Measurements from ENCODE around the gene CFAP20DC.
"Not testable (repeated sequence)": the region's sequence is repeated elsewhere in the genome, so short reads cannot be mapped to it uniquely, and the experiment has no call there.

CFAP20DC gene

GRCh38 chr3:58868097-58868779 is 181.6 kb downstream of the CFAP20DC start:
- DNase-seq (ENCODE audit: low read depth in 2 of 2), result no peak

- DNase-seq (ENCODE audit: low read depth in 2 of 2), result no peak
Measured at GRCh38 chr3:58867621-58868020, 182.2 kb downstream of the CFAP20DC start.

DNA sequence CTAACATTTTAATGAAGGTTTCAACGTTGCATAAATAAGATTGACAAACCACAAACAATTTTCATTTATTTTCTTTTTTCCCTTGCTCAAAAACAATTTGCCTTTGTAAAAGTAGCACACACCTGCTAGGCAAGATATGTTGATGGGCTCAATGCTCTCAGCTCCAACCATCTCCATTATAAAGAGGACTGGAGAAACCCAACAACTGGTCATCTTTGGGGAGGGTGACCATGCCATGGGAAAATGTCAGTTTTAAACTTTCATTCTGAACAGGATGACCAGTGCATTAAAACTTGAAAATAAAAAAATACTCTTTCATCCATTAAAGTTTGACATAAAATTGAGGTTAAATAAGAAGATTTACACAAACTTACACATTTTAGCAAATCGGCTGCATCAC is 183.7 kb downstream of the CFAP20DC start:
- DNase-seq (ENCODE audit: low read depth in 2 of 2), result no peak

- no peak for DNase-seq (ENCODE audit: low read depth in 2 of 2)
Measured at GRCh38 chr3:58864480-58864879, 185.3 kb downstream of the CFAP20DC start.

- DNase-seq (ENCODE audit: low read depth in 2 of 2), result no peak
Measured at GRCh38 chr3:58863206-58863605, 186.6 kb downstream of the CFAP20DC start.

DNA sequence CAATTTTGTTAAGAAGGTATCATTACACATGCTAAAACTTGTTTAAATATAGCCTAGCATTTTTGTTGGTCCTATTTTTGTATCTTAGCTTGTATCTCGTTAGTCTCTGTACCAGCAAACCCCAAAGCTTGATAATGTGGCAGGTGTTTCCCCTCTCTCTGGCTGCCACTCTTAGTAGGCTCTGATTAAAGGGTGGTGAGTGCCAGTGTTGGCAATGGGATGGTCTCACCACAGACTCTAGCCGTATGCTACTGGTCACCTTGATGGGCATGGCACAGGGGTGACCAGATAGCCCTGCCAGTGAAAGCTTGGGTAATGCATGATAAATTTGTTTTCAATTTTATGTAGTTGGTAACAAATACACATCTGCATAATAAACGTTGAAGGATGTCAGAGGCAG is 188.3 kb downstream of the CFAP20DC start:
- no peak for DNase-seq (ENCODE audit: low read depth in 2 of 2)

DNA sequence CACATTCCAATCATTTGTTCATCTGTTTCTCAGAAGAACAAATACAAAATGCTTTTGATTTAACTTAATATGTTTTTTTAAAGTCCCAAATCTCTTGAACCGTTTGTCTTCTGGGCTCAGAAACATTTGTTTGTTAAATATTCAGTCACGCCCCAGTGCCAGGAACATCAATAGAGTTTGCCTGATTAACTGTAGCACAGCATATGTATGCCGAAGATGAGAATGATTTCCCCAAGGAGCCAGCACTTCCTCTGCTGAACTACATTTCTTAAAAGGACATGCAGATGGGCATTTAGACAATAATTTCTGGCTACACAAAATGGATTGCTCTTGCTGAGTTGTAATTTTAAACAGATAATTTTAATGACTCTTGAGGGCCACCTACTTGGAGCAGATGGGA is 191.7 kb downstream of the CFAP20DC start:
- DNase-seq (ENCODE audit: low read depth in 2 of 2), result no peak

DNA sequence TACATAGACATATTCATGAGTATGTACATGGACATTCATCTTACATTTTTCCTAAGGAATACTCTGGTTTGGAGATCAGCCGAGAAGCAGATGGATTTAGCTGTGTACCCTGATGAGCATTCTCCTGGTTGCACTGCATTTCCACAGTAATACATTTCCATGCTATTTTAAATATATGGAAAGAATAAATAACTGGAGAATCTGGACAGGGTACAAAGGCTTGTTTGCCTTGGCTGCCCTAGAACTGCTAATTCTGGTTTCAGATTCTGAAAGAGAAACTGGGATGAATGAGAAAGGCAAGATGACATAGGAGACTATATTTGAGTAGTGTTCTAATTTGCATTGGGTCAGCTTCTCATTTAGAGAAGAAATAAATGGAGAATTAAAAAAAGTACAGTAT is 192.4 kb downstream of the CFAP20DC start:
- DNase-seq (ENCODE audit: low read depth in 2 of 2), result no peak

GRCh38 chr3:58848826-58849225 is 201.0 kb downstream of the CFAP20DC start:
- DNase-seq (ENCODE audit: low read depth in 2 of 2), result no peak

DNA sequence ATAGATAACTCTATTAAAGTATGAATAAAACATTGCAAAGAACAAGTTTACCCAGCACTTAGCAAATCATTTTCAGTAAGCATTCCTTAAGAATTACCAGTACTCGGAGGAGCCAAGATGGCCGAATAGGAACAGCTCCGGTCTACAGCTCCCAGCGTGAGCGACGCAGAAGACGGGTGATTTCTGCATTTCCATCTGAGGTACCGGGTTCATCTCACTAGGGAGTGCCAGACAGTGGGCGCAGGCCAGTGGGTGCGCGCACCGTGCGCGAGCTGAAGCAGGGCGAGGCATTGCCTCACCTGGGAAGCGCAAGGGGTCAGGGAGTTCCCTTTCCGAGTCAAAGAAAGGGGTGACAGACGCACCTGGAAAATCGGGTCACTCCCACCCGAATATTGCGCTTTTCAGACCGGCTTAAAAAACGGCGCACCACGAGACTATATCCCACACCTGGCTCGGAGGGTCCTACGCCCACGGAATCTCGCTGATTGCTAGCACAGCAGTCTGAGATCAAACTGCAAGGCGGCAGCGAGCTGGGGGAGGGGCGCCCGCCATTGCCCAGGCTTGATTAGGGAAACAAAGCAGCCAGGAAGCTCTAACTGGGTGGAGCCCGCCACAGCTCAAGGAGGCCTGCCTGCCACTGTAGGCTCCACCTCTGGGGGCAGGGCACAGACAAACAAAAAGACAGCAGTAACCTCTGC is 207.6 kb downstream of the CFAP20DC start:
- DNase-seq (ENCODE audit: low read depth in 2 of 2), result not testable (repeated sequence)

DNA sequence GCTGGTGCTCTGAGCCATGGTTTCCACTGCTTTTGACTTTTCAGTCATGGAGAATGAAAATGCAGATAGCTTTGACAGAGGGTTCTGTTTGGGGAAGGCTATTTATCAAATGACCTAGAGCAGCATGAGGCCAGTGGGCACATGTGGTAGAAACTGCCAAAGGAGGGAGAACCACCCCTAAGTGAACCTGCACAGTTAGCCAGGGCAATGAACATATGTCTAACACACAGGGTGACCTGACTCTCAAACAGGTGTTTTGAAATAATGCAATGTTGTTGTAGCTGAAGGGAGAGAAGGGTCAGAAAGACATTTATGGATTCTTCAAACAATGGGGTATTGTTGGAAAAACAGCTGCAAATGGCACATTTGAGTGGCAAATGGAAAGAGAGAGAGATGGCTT is 208.9 kb downstream of the CFAP20DC start:
- no peak for DNase-seq (ENCODE audit: low read depth in 2 of 2)

DNA sequence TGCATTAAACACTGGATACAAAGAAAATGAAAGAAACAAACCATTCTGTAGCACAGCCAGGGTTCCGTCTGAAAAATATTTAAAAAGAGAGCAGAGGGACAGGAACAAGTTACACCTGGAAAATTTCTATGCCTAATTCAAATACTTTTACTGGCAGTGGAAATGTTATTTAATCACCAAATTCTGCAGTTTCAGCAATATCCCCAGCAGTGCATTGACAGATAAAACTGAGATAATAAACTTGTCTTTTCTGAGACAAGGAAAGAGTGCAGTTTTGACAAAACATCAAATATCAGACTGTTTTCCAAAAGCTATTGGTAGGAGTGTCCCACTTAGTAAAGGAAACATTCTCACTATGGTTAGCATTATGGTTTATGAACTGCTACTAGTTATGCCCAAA is 209.9 kb downstream of the CFAP20DC start:
- no peak for DNase-seq (ENCODE audit: low read depth in 2 of 2)

GRCh38 chr3:58839187-58839586 is 210.6 kb downstream of the CFAP20DC start:
- DNase-seq (ENCODE audit: low read depth in 2 of 2), result no peak

- no peak for DNase-seq (ENCODE audit: low read depth in 2 of 2)
Measured at GRCh38 chr3:58837856-58838255, 212.0 kb downstream of the CFAP20DC start.

GRCh38 chr3:58837141-58837843 is 212.5 kb downstream of the CFAP20DC start:
- no peak for DNase-seq (ENCODE audit: low read depth in 2 of 2)

- DNase-seq (ENCODE audit: low read depth in 2 of 2), result no peak
Measured at GRCh38 chr3:58835086-58835485, 214.7 kb downstream of the CFAP20DC start.

GRCh38 chr3:58833491-58833890 is 216.3 kb downstream of the CFAP20DC start:
- DNase-seq (ENCODE audit: low read depth in 2 of 2), result no peak

GRCh38 chr3:58829321-58830000 is 220.4 kb downstream of the CFAP20DC start:
- DNase-seq (ENCODE audit: low read depth in 2 of 2), result no peak

DNA sequence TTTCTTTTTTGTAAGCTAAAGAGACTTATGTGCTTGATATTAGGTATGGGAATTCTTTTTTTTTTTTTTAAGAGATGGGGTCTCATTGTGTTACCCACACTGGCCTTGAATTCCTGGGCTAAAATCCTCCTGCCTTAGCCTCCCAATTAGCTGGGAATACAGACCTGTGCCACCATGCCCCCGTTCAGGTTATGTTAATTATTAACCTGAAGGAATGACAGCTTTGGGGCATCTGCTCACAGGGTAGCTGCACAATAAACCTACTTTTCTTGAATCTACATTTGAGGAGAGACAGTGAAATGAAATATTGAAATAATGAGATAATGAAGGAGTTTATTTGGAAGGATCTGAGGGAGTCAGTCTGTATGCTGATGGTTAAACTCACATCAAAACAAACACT is 225.0 kb downstream of the CFAP20DC start:
- DNase-seq (ENCODE audit: low read depth in 2 of 2), result no peak

DNA sequence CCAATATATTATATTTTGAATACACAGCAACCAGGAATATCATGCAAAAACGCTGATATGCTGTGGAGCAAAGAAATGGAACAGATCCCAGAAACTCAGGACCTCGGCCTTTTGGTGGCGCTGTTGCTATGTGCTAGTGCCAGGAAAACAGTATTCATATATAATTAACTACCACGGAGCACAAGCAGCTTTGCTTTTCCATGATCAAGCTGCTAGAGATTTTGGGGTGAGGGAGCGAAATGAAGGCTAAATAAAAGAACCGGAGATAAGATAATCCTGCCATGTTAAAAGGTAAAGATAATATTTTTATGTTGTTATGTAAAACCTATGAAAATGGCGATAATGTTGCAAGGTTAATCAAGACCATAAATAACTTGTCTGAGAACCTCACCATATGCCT is 225.5 kb downstream of the CFAP20DC start:
- peak in 1 of 2 donors; percentile 21 for DNase-seq (ENCODE audit: low read depth in 2 of 2)

GRCh38 chr3:58806551-58807244 is 243.1 kb downstream of the CFAP20DC start:
- not testable (repeated sequence) for DNase-seq (ENCODE audit: low read depth in 2 of 2)

- DNase-seq (ENCODE audit: low read depth in 2 of 2), result no peak
Measured at GRCh38 chr3:58804914-58805313, 244.9 kb downstream of the CFAP20DC start.

Data from stimulated activated CD8-positive, alpha-beta memory T cell treated with anti-CD3 and anti-CD28 coated beads, Interleukin-2, amount 100 ng/mL, for 48 hours (primary cell).